ENCODE measurements around the gene TMEM214.

Gene TMEM214

DNA sequence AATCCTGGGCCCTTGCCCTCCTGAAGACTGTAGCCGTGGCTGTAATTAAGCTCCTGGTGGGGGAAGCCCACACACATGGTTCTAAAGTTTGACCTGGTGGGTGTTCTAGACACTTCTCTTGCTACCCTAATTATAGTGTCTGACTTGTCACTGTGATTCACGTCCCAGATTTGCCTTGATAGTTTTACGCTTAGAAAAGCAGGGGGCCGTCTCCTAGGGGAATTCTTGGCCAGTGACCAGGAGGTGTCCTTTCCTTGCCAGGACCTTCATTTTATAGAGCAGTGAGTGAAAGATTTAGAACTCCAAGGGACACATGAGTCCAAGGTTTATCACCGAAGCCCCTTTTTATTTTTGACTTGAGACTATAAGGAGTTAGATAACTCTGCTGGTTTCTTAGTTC lies 9.0 kb downstream of the TMEM214 start:
- DNase-seq: no peak

DNA sequence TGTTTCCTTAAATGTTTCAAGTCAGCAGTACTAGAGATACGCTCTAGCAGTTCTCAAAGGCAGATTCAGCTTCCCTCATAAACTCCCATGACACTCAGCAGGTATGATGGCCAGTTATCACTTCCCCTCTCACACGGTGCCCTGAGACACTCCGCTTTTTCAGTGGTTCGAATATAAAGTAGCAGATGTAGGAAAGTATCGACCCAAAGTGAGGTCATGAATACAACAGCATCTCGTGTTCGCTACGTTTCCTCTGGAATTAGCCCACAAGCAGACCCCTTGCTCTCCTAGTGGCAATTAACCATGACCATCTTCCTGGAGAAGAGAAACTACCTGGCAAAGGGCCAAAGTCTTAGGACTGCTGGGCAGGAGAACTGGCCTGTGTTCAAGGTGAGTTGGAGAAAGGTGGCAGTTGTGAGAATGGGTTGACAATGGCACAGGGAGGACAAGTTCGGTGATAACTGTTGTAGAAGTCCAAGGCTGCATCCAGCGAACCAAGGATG lies 9.4 kb downstream of the TMEM214 start:
- DNase-seq: no peak

GRCh38 chr2:27042985-27043634 lies 10.3 kb downstream of the TMEM214 start:
- no peak for DNase-seq

- no peak for DNase-seq
These were observed 16.9 kb downstream of the TMEM214 start for GRCh38 chr2:27049422-27050280.

DNA sequence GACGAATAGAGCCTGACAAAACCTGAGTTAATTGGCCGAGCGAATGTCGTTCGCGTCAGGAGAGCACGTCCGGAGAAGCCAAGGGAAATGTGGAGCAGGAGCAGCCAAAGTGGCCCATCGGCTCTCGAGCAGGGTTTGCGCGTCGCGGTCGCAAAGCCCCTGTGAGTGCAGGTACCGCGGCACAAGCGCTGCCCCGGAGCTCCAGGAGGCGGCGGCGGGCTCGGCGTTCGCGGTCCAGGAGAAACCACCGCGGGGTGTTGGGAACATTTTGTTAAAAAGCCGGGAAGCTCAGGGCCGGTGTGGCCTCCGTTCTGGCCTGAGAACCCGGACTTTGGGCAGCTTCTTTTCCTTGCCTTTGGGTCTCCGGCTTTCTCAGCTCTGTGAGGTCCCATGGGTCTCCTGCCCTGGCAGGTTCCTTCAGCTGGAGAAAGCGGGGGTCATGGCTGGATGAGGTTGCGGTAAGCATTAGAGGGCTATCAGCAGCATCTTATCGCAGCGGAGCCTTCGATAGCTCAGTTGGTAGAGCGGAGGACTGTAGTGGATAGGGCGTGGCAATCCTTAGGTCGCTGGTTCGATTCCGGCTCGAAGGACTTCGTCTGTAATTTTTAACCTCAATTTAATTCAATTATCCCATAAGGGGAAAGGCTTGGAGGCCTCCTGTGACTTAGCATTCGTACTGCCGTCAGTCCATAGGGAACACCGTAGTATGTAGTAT lies 17.7 kb downstream of the TMEM214 start:
- DNase-seq: peak; percentile 94

DNA sequence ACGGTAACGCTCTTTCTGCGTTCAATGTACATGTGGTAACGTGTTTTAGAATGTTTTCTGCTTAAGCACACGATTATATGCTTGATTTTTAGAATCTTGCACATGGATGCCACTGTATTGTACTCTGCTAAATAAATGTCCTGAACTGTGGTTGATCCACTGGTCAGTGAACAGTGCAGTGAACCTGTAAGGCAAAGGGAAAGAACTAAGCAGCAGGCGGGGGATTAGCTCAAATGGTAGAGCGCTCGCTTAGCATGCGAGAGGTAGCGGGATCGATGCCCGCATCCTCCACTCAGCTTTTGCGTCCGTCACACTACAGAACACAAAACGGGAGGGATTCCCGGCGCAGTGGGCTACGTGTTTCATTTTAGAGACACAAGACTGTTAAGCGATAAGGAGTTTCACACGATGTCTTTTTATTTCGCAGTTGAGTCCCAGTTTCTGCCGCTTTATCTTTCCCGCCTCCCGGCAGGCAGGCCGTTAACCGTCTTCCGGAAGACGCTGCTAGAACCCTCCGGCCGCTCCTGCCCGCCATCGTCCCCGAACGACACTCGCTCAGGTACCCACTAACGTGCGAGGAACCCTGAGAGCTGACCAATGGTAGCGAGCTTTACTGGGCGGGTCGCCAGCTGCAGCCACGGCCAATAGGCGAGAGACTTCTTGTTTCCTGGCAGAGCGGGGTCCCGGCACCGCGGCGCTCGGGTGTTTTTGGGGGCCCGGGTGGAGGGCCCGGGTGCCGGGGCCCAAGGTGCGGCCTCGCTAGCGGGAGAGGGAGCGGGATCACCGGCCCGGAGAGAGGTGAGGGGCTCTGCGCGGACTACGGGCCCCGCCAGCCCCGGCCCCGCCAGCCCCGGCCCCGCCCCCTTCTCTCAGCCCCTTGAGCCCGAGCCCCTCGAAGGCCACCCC lies 18.5 kb downstream of the TMEM214 start, which contains the start of gene AGBL5:
AGBL5 (plus strand) TSS at position 673 of the 906 bp plus-strand sequence. CDS start 1,291 bp downstream, outside the sequence.
- peak; percentile 93 for DNase-seq

GRCh38 chr2:27051902-27052645 lies 19.3 kb downstream of the TMEM214 start:
- no peak for DNase-seq

DNA sequence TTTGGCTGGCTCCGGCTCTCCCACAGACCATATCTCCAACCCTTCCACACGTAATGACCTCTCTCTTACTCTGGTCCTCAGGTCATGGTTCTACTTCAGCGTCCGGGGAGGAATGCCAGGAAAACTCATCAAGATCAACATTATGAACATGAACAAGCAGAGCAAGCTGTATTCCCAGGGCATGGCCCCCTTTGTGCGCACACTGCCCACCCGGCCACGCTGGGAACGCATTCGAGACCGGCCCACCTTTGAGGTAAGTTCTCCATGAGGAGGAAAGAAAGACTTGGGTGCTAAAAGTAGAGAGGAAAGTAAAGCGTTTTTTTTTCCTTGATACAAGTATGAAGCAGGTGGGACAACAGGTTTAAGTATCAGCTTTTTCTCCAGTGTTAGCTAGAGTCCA lies 20.6 kb downstream of the TMEM214 start:
- no peak for DNase-seq

DNA sequence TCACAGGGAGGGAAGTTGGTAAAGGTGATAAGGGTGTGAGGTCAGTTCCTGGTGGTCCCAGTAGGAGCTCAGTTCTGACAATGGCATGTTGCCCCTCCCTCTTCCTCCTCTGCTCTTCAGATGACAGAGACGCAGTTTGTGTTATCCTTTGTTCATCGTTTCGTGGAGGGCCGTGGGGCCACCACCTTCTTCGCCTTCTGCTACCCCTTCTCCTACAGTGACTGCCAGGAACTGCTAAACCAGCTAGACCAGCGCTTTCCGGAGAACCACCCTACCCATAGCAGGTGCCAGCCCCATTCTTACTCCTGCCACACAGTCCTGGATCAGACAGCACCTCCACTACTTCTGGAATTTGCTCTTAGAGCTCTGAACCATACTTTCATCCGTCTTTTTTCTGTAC lies 21.0 kb downstream of the TMEM214 start:
- DNase-seq: no peak

- no peak for DNase-seq
These were observed 22.0 kb downstream of the TMEM214 start for GRCh38 chr2:27054721-27055120.

GRCh38 chr2:27057184-27057583 lies 24.4 kb downstream of the TMEM214 start:
- DNase-seq: no peak

GRCh38 chr2:27058210-27058609 lies 25.4 kb downstream of the TMEM214 start:
- DNase-seq: no peak

DNA sequence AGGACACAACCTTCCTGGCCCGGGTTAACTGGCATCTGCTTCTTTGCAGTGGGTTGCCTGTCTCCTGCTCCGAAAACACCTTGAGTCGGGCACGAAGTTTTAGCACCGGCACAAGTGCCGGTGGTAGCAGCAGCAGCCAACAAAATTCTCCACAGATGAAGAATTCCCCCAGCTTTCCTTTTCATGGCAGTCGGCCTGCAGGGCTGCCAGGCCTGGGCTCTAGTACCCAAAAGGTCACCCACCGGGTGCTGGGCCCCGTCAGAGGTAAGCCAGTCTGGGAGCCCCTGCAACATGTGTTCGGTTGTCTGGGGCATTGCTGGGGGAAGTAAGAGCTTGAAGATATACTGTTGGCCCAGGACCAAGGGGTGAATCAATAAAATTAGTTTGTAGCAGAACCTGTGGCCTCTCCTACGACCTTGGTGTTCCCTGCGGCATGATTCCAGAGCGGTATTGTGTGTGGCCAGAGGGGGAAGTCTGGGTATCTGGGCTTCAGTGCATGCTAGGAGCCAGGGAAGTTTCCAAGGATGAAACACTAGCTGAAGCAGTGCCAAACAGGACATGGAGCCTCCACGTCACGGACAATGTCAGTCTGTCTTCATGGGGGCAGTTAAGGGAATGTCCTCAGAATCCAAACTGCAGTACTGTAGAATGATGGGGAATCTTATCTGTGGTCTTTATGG lies 26.5 kb downstream of the TMEM214 start:
- no peak for DNase-seq

GRCh38 chr2:27060323-27060722 lies 27.6 kb downstream of the TMEM214 start:
- DNase-seq: no peak

GRCh38 chr2:27065128-27065527 lies 32.4 kb downstream of the TMEM214 start:
- no peak for DNase-seq

GRCh38 chr2:27067385-27067784 lies 34.6 kb downstream of the TMEM214 start:
- DNase-seq: no peak

- no peak for DNase-seq
These were observed 36.7 kb downstream of the TMEM214 start for GRCh38 chr2:27069436-27069835.

DNA sequence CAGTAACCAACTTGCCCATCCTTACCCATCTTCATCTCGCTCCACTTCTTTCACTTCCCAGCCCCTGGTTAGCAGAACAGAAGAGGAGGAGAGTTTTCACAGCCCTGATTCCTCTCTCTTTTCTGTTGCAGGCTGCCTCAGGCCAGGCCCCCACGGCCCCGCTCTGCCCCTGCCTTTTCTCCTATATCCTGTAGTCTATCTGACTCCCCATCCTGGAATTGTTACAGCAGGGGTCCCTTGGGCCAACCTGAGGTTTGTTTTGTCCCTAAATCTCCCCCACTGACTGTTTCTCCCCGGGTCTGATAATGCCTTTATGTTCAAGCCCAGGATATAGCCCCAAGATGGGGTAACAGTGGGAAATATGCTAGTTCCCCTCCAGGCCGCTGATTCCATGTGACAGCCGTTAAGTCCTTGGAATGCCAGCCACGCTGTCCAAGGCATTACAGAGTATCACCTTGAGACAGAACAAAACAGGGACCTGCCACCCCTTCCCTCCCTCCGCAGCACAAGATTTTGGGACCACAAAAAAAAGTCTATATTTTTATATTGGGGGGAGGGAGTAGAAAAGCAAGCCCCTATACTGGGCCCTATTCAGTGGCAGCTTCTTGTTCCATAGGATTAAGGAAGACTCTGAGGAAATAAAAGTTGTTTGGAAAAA lies 37.3 kb downstream of the TMEM214 start:
- no peak for DNase-seq

DNA sequence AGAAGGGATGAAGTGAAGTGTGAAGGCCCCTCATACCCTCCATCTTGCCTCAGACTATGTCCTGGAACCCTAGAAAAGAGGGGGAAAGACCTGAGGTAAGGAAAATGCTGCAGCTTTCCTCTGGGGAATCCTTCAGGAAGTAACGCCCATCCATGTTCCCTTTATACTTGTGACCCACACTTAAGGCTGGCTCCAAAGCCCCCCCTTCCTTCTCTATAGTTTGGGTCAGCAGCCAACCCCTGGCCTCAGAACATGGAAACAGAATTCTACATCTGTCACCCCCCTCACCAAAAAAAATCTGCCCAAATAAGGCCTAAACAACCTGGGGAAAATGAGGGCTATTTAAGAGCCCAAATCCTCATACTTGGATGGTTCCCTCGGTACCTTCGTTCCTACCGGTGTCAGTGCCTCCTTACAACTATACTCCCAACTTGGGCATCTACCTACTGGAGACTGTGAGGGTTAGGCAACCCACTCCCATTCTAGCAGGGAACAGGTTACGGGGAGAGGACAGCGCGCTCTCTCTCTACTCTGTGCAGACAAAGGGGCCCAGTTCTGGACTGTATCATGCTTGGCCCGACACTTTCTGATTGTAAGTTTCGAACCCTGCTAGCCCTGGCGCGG lies 38.0 kb downstream of the TMEM214 start:
- no peak for DNase-seq

Measured in DMS153 (cell line).